NCI-H1105 treated with DMSO at 0.1 percent for 48 hours (cell line): Measurements from ENCODE around the gene HMCN2.
"Not testable (repeated sequence)": the region's sequence is repeated elsewhere in the genome, so short reads cannot be mapped to it uniquely, and the experiment has no call there.

Experiments
- DNase-seq: peaks from one replicate; lab custom pipeline; 2025; lab: John Stamatoyannopoulos, UW

HMCN2 gene

DNA sequence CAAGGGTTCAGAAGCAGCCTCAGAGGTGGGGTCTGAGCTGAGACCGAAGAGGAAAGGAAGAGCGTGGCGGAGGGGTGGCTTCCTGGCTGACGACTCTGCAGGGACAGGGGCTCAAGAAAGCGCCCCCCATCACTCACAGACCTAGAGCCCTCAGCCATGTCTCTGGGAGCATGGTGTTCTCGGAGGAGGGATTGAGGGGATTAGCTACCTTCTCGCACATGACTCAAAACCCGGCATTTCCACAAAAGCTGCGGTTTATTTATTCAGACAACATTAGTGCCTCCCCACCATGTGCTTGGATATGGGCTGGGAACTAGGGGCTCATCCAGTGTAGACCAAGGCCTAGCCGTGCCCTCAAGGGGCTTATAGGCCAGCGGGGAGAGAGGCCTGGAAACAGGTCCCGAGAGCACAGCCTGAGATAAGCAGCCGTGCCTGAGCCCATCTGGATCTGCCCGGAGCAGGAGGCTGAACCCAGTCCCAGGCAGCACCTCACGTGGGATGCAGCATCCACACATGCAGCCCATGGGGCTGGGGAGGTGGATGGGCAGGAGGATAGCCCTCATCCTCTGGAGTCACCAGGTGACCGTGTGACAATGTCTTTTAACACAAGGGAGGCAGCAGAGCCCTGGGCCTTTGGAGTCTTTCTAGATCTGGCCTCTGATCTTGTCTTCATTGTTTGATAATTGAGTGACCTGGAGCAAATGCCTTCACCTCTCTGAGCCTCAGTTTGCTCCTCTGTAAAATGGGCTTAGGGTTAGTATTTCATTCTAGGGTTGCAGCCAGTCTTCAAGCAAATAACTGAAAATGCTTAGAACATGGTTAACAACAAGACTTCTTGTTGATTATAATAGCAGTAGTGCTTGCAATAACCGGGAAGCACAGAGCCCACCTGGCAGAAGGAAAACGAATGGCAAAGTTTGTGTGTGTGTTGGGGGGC is 878 bp upstream of the HMCN2 start:
- DNase-seq, result no peak

DNA sequence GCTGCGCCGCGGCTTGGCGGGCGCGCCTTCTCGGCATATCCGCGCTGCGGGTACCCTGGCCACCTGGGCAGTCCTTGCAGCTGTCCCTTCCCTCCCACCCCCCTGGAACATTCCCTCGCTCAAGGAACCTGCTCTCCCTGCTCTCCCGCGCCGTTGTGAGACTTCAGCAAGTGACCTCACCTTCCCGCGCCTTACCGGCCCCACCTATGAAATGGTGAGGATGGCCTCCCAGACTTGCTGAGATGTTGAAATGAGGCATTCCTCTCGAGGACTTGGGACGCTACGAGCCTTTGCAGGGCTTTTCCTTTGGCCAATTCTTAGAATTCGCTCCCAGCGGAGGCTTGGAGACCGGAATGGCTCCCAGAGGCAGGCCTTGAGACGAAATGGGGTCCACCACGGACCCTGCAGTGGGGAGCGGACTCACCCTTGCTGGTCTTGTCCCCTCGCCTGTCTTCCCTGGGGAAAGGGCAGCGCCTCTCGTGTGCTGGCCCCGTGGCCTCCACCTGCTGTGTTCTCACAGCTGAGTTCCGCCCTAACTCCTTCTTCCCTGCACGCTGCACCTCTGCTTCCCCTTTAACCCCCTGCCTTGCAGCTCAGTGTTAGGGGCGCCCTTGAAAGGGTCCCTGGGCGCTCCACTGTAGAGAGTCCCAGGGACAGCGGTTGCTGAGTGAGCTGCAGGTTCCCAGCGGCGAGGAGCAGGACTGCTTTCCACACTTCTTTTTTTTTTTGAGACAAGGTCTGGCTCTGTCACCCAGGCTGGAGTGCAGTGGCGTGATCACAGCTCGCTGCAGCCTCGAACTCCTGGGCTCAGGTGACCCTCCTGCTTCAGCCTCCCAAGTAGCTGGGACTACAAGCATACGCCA is 907 bp downstream of the HMCN2 start:
- no peak for DNase-seq

- DNase-seq, result no peak
Observed at GRCh38 chr9:130267930-130268329, 2.4 kb downstream of the HMCN2 start.

DNA sequence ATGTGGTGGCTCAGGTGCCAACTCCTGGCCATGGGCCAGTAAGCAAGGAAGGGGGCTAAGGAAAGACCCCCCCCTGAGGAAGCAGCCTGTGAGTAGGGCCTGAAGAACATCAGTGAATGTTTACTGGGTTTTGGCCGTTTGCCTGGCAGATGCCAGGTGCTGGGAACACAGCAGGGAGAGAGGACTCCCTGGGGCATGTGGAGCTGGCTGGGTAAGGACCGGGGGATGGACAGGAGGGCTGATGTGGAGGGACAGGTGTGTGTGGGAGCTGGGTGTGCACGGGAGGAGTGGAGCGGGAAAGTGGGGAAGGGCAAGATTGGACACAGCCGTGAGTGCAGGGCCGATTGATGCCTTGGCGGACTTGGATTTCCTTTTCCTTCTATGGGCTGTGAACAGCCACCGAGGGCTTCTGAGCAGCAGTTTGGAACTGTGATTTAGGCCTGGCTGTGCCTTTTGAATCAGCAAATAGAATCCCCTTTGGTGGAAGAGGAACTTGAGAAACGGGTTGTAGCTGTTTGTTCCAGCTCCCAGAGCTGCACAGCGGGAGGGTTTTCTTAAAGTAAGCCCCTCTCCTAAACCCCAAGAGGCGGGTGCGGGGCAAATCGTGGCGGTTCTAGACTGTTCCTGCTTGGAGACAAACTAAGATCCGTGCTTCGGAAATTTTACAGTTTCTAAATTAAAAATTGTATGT is 3.1 kb downstream of the HMCN2 start:
- peak; percentile 95 for DNase-seq

- DNase-seq, result no peak
Observed at GRCh38 chr9:130271473-130271872, 5.9 kb downstream of the HMCN2 start.

GRCh38 chr9:130275156-130275555 is 9.6 kb downstream of the HMCN2 start:
- no peak for DNase-seq

- DNase-seq, result no peak
Observed at GRCh38 chr9:130276121-130276520, 10.6 kb downstream of the HMCN2 start.

- no peak for DNase-seq
Observed at GRCh38 chr9:130276955-130277354, 11.4 kb downstream of the HMCN2 start.

GRCh38 chr9:130277525-130277924 is 12.0 kb downstream of the HMCN2 start:
- not testable (repeated sequence) for DNase-seq

DNA sequence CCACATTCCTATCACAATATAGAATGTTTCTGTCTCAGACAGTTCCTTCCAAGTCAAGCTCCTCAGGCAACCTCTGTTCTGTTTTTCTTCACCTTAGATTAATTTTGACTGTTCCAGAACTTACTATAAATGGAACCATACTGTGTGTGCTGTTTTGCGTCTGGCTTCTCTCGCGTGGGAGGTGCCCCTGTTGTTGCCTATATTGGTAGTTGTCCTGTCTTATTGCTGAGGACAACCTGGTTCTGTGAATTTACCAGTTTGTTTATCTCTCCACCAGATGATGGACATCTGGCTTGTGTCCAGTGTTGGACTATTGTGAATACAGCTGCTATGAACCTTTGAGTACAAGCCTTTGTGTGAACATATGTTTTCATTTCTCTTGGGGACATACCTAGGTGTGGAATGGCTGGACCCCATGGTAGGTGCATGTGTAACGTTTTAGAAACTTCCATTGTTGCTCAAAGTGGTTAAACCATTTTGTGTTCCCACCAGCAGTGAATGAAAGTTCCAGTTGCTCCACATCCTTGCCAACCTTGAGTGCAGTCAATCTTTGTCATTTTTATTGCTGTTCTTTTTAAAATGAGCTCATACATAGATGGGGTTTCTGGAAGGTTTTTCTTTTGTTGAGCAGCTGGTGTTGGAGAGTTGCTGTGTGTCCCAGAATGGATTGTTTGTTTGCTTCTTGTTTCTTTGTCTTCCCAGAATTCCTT is 18.1 kb downstream of the HMCN2 start:
- no peak for DNase-seq

DNA sequence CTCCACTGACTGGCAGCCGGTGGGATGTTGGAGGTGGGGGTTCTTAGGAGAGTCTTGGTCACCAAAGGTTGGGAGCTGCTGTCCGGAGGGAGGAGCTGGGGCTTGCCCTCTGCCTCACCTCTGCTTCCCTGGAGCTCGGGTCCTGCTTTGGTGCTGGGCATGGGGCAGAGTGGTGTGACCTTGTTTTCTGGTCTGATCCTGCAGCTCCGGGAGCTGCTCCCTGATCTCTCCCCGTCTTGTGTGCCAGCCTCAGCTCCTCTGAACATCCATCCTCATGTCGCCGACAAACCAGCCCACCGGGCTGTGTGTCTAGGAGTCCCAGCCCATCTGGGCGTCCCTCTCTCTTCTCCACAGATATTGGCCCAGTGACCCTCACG is 18.7 kb downstream of the HMCN2 start:
- DNase-seq, result no peak

- no peak for DNase-seq
Observed at GRCh38 chr9:130284690-130285089, 19.1 kb downstream of the HMCN2 start.

DNA sequence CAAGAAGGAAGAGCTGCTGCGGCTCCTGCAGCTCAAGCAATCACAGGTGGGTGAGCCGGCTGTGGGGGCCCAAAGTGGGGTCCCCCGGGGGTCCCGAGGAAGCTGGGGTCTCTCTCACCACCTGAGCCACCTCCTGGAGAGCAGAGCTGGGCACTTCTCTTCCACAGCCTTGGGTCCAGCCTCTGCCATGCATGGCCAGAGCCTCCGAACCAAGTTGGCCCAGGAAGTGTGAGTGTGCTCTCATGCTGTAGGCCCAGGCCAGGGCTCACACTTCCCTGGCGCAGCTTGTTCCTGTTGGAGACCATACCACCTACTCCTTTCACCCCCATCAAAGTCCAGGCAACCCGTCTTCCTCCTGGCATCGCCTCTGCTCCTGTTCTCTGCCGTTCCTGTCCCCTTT is 19.7 kb downstream of the HMCN2 start:
- no peak for DNase-seq

DNA sequence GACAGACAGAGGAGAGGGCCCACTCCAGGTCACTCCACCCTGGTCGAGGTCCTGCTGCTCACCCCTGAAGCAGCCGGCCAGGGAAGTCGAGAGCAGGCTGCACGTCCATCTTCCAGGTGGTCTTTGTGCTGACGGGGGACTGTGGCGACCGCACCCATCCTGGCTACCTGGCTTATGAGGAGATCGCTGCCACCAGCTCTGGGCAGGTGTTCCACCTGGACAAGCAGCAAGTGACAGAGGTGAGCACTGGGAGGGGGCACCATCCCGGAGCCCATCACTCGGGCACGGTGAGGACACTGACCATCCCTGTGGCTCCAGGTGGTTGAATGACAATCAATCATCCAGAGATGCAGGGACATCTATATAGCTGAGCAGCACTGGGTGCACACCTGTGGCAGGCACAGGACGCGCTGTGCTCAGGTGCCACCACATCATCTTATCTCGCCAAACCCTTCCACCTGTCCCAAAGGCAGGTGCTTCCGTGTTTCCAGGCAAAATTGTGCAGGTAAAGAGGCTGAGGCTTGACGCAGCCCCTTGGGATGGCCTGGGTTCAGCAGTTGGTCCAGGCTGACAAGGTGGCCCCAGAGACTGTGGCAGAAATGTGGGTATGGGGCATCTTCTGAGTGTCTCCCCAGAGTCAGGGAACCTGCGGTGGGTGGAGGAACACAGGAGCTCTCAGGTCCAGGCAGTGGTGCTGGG is 20.7 kb downstream of the HMCN2 start:
- no peak for DNase-seq

- no peak for DNase-seq
Observed at GRCh38 chr9:130286781-130287428, 21.3 kb downstream of the HMCN2 start.

- DNase-seq, result peak; percentile 83
Observed at GRCh38 chr9:130287736-130288135, 22.2 kb downstream of the HMCN2 start.

GRCh38 chr9:130288393-130288792 is 22.8 kb downstream of the HMCN2 start:
- peak; percentile 42 for DNase-seq

- peak; percentile 14 for DNase-seq
Observed at GRCh38 chr9:130288926-130289690, 23.5 kb downstream of the HMCN2 start.

GRCh38 chr9:130289711-130290241 is 24.2 kb downstream of the HMCN2 start:
- no peak for DNase-seq
